K562 (cell line): ENCODE data around the gene DCDC2. TPM values are rescaled to one million over a fixed set of nuclear protein-coding genes. Genes with fewer than 3 reads are reported as not detected.

Experiments used
- ATAC-seq: fragments of 200-7000 bp; cut with Tn5 transposase; 3 replicates; pipeline ENCODE4 v1.9.1; 2020; ENCODE audit warnings: moderate library complexity
- BruUV-seq: library from RNA; stranded (reverse); fragments of 400-500 nt; replicated peaks from 2 replicates; lab custom pipeline; 2021; lab: Mats Ljungman, UMichigan
- CTCF ChIA-PET: fragments of 300-600 bp; formaldehyde crosslinking; extraction: SDS; loops from one replicate; lab custom pipeline; 2021; ENCODE audit warnings: low intra/inter-chr PET ratio; lab: Yijun Ruan, JAX
- POLR2A ChIA-PET: fragments of 300-600, 350-650 bp; sonication (Branson Sonifier 250); formaldehyde crosslinking; extraction: SDS; loops from one replicate; lab custom pipeline; 2021; ENCODE audit warnings: antibody characterized with exemption, inconsistent platforms; lab: Yijun Ruan, JAX
- DNase-seq, 4 experiments: peaks; one replicate each; pipeline versions ENCODE4 v3.0.0 to v3.0.0-alpha.2; 2011 to 2018; ENCODE audit warnings: low spot score in 3 of 4, mixed read lengths in 3 of 4; ENCODE audit errors: extremely low read depth in 1 of 4
- FAIRE-seq: peaks from 2 replicates; lab custom pipeline; 2011; peaks lifted over from hg19 to GRCh38; lab: Jason Lieb, UNC
- H2AFZ ChIP-seq: 2 replicates; pipeline ENCODE4 v1.6.0; 2011; ENCODE audit warnings: low read depth, low read length, control low read depth, inconsistent platforms
- H3K27ac ChIP-seq: fragments of 200-600 bp; 3 replicates; pipeline ENCODE4 v1.8.0; 2011; ENCODE audit warnings: low read depth, mild to moderate bottlenecking, control low read depth, inconsistent platforms, low read length, moderate library complexity, mixed read lengths; ENCODE audit errors: extremely low read depth
- H3K27me3 ChIP-seq, 2 experiments: fragments of 300-600 bp in 1 of 2; 2 replicates in 1 of 2; 3 replicates in 1 of 2; pipeline versions ENCODE4 v1.6.0 to v1.8.0; 2011; ENCODE audit warnings: inconsistent platforms in 2 of 2, low read length in 2 of 2, mild to moderate bottlenecking in 1 of 2, mixed read lengths in 1 of 2, moderate library complexity in 1 of 2; ENCODE audit not compliant: control insufficient read depth in 2 of 2, insufficient read depth in 2 of 2
- H3K36me3 ChIP-seq: fragments of 300-600 bp; 3 replicates; pipeline ENCODE4 v1.8.0; 2011; ENCODE audit warnings: mild to moderate bottlenecking, low read length, inconsistent platforms; ENCODE audit not compliant: control insufficient read depth, insufficient read depth
- H3K4me1 ChIP-seq, 2 experiments: fragments of 200-600 bp in 1 of 2; replicated peaks in 1 of 2; 2 replicates in 1 of 2; 3 replicates in 1 of 2; pipeline versions ENCODE4 v1.5.1 to v1.8.0; 2011; ENCODE audit warnings: inconsistent platforms in 2 of 2, low read length in 2 of 2, mild to moderate bottlenecking in 1 of 2, mixed read lengths in 1 of 2, moderate library complexity in 1 of 2; ENCODE audit not compliant: control insufficient read depth in 2 of 2, insufficient read depth in 2 of 2
- H3K4me2 ChIP-seq: 2 replicates; pipeline ENCODE4 v1.6.1; 2011; ENCODE audit warnings: low read length, control low read depth, inconsistent platforms, mixed read lengths; ENCODE audit not compliant: insufficient read depth
- H3K4me3 ChIP-seq: fragments of 200-600 bp; sonication (generic), shearing (Covaris generic); 2 replicates; pipeline ENCODE4 v1.5.1; 2016; ENCODE audit warnings: control low read depth, inconsistent platforms
- H3K79me2 ChIP-seq: fragments of 200-600 bp; 3 replicates; pipeline ENCODE4 v1.8.0; 2011; ENCODE audit warnings: low read length, inconsistent platforms; ENCODE audit not compliant: control insufficient read depth, insufficient read depth
- H3K9ac ChIP-seq, 2 experiments: 2 replicates each; pipeline versions ENCODE4 v1.6.0 to v1.6.1; 2011; ENCODE audit warnings: low read depth in 2 of 2, low read length in 2 of 2, control low read depth in 1 of 2, inconsistent platforms in 1 of 2, mild to moderate bottlenecking in 1 of 2, mixed read lengths in 1 of 2; ENCODE audit not compliant: insufficient read depth in 1 of 2
- H3K9me1 ChIP-seq: one replicate; pipeline ENCODE4 v1.6.0; 2011; ENCODE audit warnings: inconsistent platforms, mild to moderate bottlenecking, low read length, moderate library complexity; ENCODE audit not compliant: control insufficient read depth, insufficient read depth
- H3K9me3 ChIP-seq: replicated peaks from 2 replicates; pipeline ENCODE4 v1.5.1; 2011; ENCODE audit warnings: low read depth, low read length, inconsistent platforms; ENCODE audit not compliant: control insufficient read depth, insufficient read depth
- H4K20me1 ChIP-seq: replicated peaks from 2 replicates; pipeline ENCODE4 v1.6.1; 2011; ENCODE audit warnings: low read length, inconsistent platforms, mixed read lengths; ENCODE audit not compliant: control insufficient read depth, insufficient read depth
- CBX3 ChIP-seq, 2 experiments: IDR thresholded peaks; 1 replicate in 1 of 2; 2 replicates in 1 of 2; pipeline ENCODE4 v1.6.1; 2012; ENCODE audit warnings: inconsistent platforms in 2 of 2, low read length in 2 of 2, borderline replicate concordance in 1 of 2, control low read depth in 1 of 2
- DEAF1 ChIP-seq: fragments of 450-650 bp; formaldehyde crosslinking; IDR thresholded peaks from 2 replicates; pipeline ENCODE4 v1.4.0; 2020; ENCODE audit warnings: mild to moderate bottlenecking, moderate library complexity
- E4F1 ChIP-seq: fragments of 250-450 bp; sonication (Bioruptor Pico); IDR thresholded peaks from 2 replicates; pipeline ENCODE4 v1.5.0; 2021; ENCODE audit warnings: mild to moderate bottlenecking, borderline replicate concordance
- NONO ChIP-seq, 2 experiments: fragments of 200-400 bp in 1 of 2; fragments of 450-650 bp in 1 of 2; formaldehyde crosslinking in 1 of 2; IDR thresholded peaks; 2 replicates each; pipeline ENCODE4 v1.6.1; 2017; ENCODE audit warnings: low read depth in 2 of 2, mild to moderate bottlenecking in 2 of 2, moderate library complexity in 2 of 2, low read length in 1 of 2
- RBM34 ChIP-seq: fragments of 200-400 bp; formaldehyde crosslinking; IDR thresholded peaks from 2 replicates; pipeline ENCODE4 v1.6.1; 2018; ENCODE audit warnings: low read length, borderline replicate concordance; ENCODE audit not compliant: insufficient read depth
- TRIM24 ChIP-seq, 2 experiments: fragments of 450-650 bp; IDR thresholded peaks; 2 replicates each; pipeline ENCODE4 v1.6.1; 2016
- TRIM25 ChIP-seq: fragments of 450-650 bp; IDR thresholded peaks from 2 replicates; pipeline ENCODE4 v1.7.0; 2016; ENCODE audit warnings: borderline replicate concordance
- ZKSCAN3 ChIP-seq: fragments of 250-450 bp; sonication (Bioruptor Pico); IDR thresholded peaks from 2 replicates; pipeline ENCODE4 v1.4.0; 2020
- ZNF551 ChIP-seq: fragments of 250-450 bp; sonication (Bioruptor Pico); IDR thresholded peaks from 2 replicates; pipeline ENCODE4 v1.5.0; 2021; ENCODE audit warnings: mild to moderate bottlenecking, moderate library complexity
- ZNF584 ChIP-seq: fragments of 200-800 bp; sonication (Bioruptor generic); IDR thresholded peaks from 2 replicates; pipeline ENCODE4 v1.6.1; 2016; ENCODE audit warnings: low read depth, mild to moderate bottlenecking, missing genetic modification characterization, missing compliant biosample characterization
- WGBS: fragments of 100-300 bp; shearing (Covaris generic); methylation state at CpG from one replicate; pipeline ENCODE4 v1.1.6; 2016; ENCODE audit warnings: low coverage, mixed read lengths; ENCODE audit not compliant: insufficient coverage; ENCODE audit errors: missing lambda C conversion rate; 5-methylcytosine and 5-hydroxymethylcytosine counted together
- in situ Hi-C: fragments of 300-500 bp; cut with MboI; formaldehyde crosslinking; loops from 4 replicates; pipeline ENCODE4 v1.15.0; 2018; ENCODE audit warnings: inconsistent platforms, mixed read lengths
- intact Hi-C: fragments of 100-400 bp; cut with micrococcal nuclease; formaldehyde crosslinking; loops from 2 replicates; pipeline ENCODE4 v1.14.2; 2022
- polyA plus RNA-seq, 8 experiments: library from polyadenylated mRNA; depleted of rRNA in 4 of 8; stranded (reverse) in 5 of 8; unstranded in 3 of 8; fragments of >200 nt; fragmentation: Nextera tagmentation in 2 of 8; fragmentation: Illumina TruSeq in 1 of 8; extraction: Ambion mirVana in 2 of 8; extraction: Trizol in 1 of 8; gene quantifications; 2 replicates each; pipeline versions ENCODE4 v1.2.1 to v1.2.3, GENCODE V29; 2011 to 2014; ENCODE audit warnings: inconsistent platforms in 1 of 8, missing spikeins in 1 of 8
- total RNA-seq, 7 experiments: library from RNA; depleted of rRNA in 6 of 7; stranded (reverse); fragments of >200 nt in 6 of 7; fragmentation: Illumina TruSeq in 2 of 7; extraction: Trizol in 2 of 7; gene quantifications; 2 replicates each; pipeline versions ENCODE4 v1.2.1 to v1.2.3, GENCODE V29; 2011 to 2021; ENCODE audit warnings: low replicate concordance in 1 of 7
- TF ChIP-seq, protein P1 (sequence below), 2 experiments: fragments of 450-650 bp in 1 of 2; sonication (generic) in 1 of 2; formaldehyde crosslinking; conservative IDR thresholded peaks; 2 replicates each; pipeline versions ENCODE4 v1.4.0 to v1.8.1; 2020 to 2022; ENCODE audit warnings: mild to moderate bottlenecking in 1 of 2, missing genetic modification reagents in 1 of 2
- TF ChIP-seq, protein P2 (sequence below), 3 experiments: IDR thresholded peaks in 2 of 3; conservative IDR thresholded peaks in 1 of 3; 2 replicates each; pipeline ENCODE4 v1.5.1; 2011 to 2012; ENCODE audit warnings: low read length in 3 of 3, mild to moderate bottlenecking in 3 of 3, control low read depth in 2 of 3, improper control_type of control experiment in 1 of 3, inconsistent platforms in 1 of 3, low read depth in 1 of 3, mixed read lengths in 1 of 3, moderate library complexity in 1 of 3; ENCODE audit not compliant: insufficient read depth in 2 of 3

Gene DCDC2
- total and polyA plus RNA-seq, 9 of the 15 experiments (the other 6 are each of a cell fraction or from before 2014, with no cell fraction given) = 0.04 TPM; not detected in 8

- ChIA-PET CTCF (no interaction called here), POLR2A (no interaction called here)
- Histone ChIP-seq H2AFZ (no peak overlapping the region), H3K4me3 (no peak overlapping the region), H3K9me3 (peaks cover 8% of the 10 kb centered on the region; the same call in 1 of the 2 replicates), H3K79me2 (no peaks in the 10 kb centered on the region), H3K27me3 (no peaks in the 10 kb centered on the region), H3K4me2 (no peak overlapping the region), H3K9me1 (no peaks in the 10 kb centered on the region), H4K20me1 (no peaks in the 10 kb centered on the region), H3K36me3 (no peaks in the 10 kb centered on the region), H3K4me1 (peaks cover 5 to 15% of the 10 kb centered on the region in 2 experiments; a peak in 4 of 5 replicates), H3K9ac (no peak overlapping the region), H3K27ac (no peak overlapping the region)
- in situ Hi-C loops = no loop called here
- intact Hi-C loops = no loop called here
- FAIRE-seq (no peak), ATAC-seq (no peak), DNase-seq (no peak)
- WGBS = 5% methylated on average over 1 of the region's 1 CpG
- BruUV-seq = no TSS peak
- TF ChIP-seq CBX3 (IDR thresholded peaks at IDR 0.05; ENCODE audit: borderline replicate concordance in 1 of 2, low read length in 2 of 2) (peak in 1 of 2 experiments; percentile 88; a peak in 1 of 3 replicates), ZNF584 (CRISPR knock-in tag) (no peak), RBM34 (no peak), TRIM25 (no peak), DEAF1 (CRISPR knock-in tag) (no peak), NONO (IDR thresholded peaks at IDR 0.05; ENCODE audit: low read depth in 2 of 2, low read length in 1 of 2) (no peak), ZNF551 (CRISPR knock-in tag) (no peak), ZKSCAN3 (CRISPR knock-in tag) (no peak), TRIM24 (IDR thresholded peaks at IDR 0.05) (0 out of 4 replicates have a peak, but pooled peaks of 1 of the 2 experiments have one; percentile 22), E4F1 (CRISPR knock-in tag) (no peak)
- TF ChIP-seq, protein P1, sequence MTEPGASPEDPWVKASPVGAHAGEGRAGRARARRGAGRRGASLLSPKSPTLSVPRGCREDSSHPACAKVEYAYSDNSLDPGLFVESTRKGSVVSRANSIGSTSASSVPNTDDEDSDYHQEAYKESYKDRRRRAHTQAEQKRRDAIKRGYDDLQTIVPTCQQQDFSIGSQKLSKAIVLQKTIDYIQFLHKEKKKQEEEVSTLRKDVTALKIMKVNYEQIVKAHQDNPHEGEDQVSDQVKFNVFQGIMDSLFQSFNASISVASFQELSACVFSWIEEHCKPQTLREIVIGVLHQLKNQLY (CRISPR knock-in tag; conservative IDR thresholded peaks at IDR 0.05) = no peak
- TF ChIP-seq, protein P2, sequence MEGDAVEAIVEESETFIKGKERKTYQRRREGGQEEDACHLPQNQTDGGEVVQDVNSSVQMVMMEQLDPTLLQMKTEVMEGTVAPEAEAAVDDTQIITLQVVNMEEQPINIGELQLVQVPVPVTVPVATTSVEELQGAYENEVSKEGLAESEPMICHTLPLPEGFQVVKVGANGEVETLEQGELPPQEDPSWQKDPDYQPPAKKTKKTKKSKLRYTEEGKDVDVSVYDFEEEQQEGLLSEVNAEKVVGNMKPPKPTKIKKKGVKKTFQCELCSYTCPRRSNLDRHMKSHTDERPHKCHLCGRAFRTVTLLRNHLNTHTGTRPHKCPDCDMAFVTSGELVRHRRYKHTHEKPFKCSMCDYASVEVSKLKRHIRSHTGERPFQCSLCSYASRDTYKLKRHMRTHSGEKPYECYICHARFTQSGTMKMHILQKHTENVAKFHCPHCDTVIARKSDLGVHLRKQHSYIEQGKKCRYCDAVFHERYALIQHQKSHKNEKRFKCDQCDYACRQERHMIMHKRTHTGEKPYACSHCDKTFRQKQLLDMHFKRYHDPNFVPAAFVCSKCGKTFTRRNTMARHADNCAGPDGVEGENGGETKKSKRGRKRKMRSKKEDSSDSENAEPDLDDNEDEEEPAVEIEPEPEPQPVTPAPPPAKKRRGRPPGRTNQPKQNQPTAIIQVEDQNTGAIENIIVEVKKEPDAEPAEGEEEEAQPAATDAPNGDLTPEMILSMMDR (IDR thresholded peaks at IDR 0.05 in 2 of 3, conservative IDR thresholded peaks at IDR 0.05 in 1 of 3; ENCODE audit: insufficient read depth in 2 of 3, low read depth in 1 of 3, low read length in 3 of 3) = peak in 1 of 3 experiments; percentile 31; a peak in 1 of 6 replicates
Measured at GRCh38 chr6:24396824-24397223, 39.0 kb upstream of the DCDC2 start.
